ENCODE data around the gene RNF138.
"Not testable (repeated sequence)": the region's sequence is repeated elsewhere in the genome, so short reads cannot be mapped to it uniquely, and the experiment has no call there.

The RNF138 gene

GRCh38 chr18:32152705-32153448 lies 61.2 kb downstream of the RNF138 start:
- no peak for DNase-seq (ENCODE audit: insufficient read length)
- peak; percentile 62 for FAIRE-seq
- no peak for TF ChIP-seq POLR2AphosphoS5 (IDR thresholded peaks at IDR 0.05; ENCODE audit: low read depth, low read length)
- TF ChIP-seq POLR2A (IDR thresholded peaks at IDR 0.05; ENCODE audit: low read depth, low read length), result no peak
- TF ChIP-seq TAF1 (IDR thresholded peaks at IDR 0.05; ENCODE audit: borderline replicate concordance, low read depth, low read length), result no peak

- no peak for TF ChIP-seq POLR2AphosphoS5 (IDR thresholded peaks at IDR 0.05; ENCODE audit: low read depth, low read length)
- TF ChIP-seq POLR2A (IDR thresholded peaks at IDR 0.05; ENCODE audit: low read depth, low read length), result no peak
- TF ChIP-seq TAF1 (IDR thresholded peaks at IDR 0.05; ENCODE audit: borderline replicate concordance, low read depth, low read length), result no peak
- FAIRE-seq (no peak), DNase-seq (ENCODE audit: insufficient read length) (no peak)
These were observed 65.2 kb downstream of the RNF138 start for GRCh38 chr18:32156855-32157254.

GRCh38 chr18:32157580-32157979 lies 65.9 kb downstream of the RNF138 start:
- no peak for TF ChIP-seq TAF1 (IDR thresholded peaks at IDR 0.05; ENCODE audit: borderline replicate concordance, low read depth, low read length)
- no peak for TF ChIP-seq POLR2A (IDR thresholded peaks at IDR 0.05; ENCODE audit: low read depth, low read length)
- no peak for TF ChIP-seq POLR2AphosphoS5 (IDR thresholded peaks at IDR 0.05; ENCODE audit: low read depth, low read length)
- FAIRE-seq (no peak), DNase-seq (ENCODE audit: insufficient read length) (no peak)

- FAIRE-seq (peak; percentile 96), DNase-seq (ENCODE audit: insufficient read length) (peak; percentile 40)
- TF ChIP-seq TAF1 (IDR thresholded peaks at IDR 0.05; ENCODE audit: borderline replicate concordance, low read depth, low read length) (no peak), POLR2A (IDR thresholded peaks at IDR 0.05; ENCODE audit: low read depth, low read length) (no peak), POLR2AphosphoS5 (IDR thresholded peaks at IDR 0.05; ENCODE audit: low read depth, low read length) (no peak)
These were observed 66.5 kb downstream of the RNF138 start for GRCh38 chr18:32158108-32158624.

GRCh38 chr18:32158631-32159030 lies 67.0 kb downstream of the RNF138 start:
- not testable (repeated sequence) for FAIRE-seq; DNase-seq (ENCODE audit: insufficient read length)

- FAIRE-seq, result no peak
- no peak for DNase-seq (ENCODE audit: insufficient read length)
- no peak for TF ChIP-seq TAF1 (IDR thresholded peaks at IDR 0.05; ENCODE audit: borderline replicate concordance, low read depth, low read length)
- no peak for TF ChIP-seq POLR2A (IDR thresholded peaks at IDR 0.05; ENCODE audit: low read depth, low read length)
- no peak for TF ChIP-seq POLR2AphosphoS5 (IDR thresholded peaks at IDR 0.05; ENCODE audit: low read depth, low read length)
These were observed 68.9 kb downstream of the RNF138 start for GRCh38 chr18:32160547-32160946.

GRCh38 chr18:32167980-32168730 lies 76.5 kb downstream of the RNF138 start:
- DNase-seq (ENCODE audit: insufficient read length), result no peak
- TF ChIP-seq POLR2AphosphoS5 (IDR thresholded peaks at IDR 0.05; ENCODE audit: low read depth, low read length) (no peak), TAF1 (IDR thresholded peaks at IDR 0.05; ENCODE audit: borderline replicate concordance, low read depth, low read length) (no peak), POLR2A (IDR thresholded peaks at IDR 0.05; ENCODE audit: low read depth, low read length) (no peak)

GRCh38 chr18:32173654-32174053 lies 82.0 kb downstream of the RNF138 start:
- DNase-seq (ENCODE audit: insufficient read length) (no peak), FAIRE-seq (no peak)
- TF ChIP-seq POLR2A (IDR thresholded peaks at IDR 0.05; ENCODE audit: low read depth, low read length) (no peak), TAF1 (IDR thresholded peaks at IDR 0.05; ENCODE audit: borderline replicate concordance, low read depth, low read length) (no peak), POLR2AphosphoS5 (IDR thresholded peaks at IDR 0.05; ENCODE audit: low read depth, low read length) (no peak)

More at GRCh38 chr18:32167980-32168730, 76.5 kb downstream of the RNF138 start:
- no peak for FAIRE-seq

- no peak for FAIRE-seq
- TF ChIP-seq POLR2AphosphoS5 (IDR thresholded peaks at IDR 0.05; ENCODE audit: low read depth, low read length) (no peak), POLR2A (IDR thresholded peaks at IDR 0.05; ENCODE audit: low read depth, low read length) (no peak), TAF1 (IDR thresholded peaks at IDR 0.05; ENCODE audit: borderline replicate concordance, low read depth, low read length) (no peak)
- no peak for DNase-seq (ENCODE audit: insufficient read length)
These were observed 83.0 kb downstream of the RNF138 start for GRCh38 chr18:32174719-32175118.

GRCh38 chr18:32175265-32175664 lies 83.6 kb downstream of the RNF138 start:
- DNase-seq (ENCODE audit: insufficient read length) (no peak), FAIRE-seq (no peak)
- TF ChIP-seq TAF1 (IDR thresholded peaks at IDR 0.05; ENCODE audit: borderline replicate concordance, low read depth, low read length) (no peak), POLR2A (IDR thresholded peaks at IDR 0.05; ENCODE audit: low read depth, low read length) (no peak), POLR2AphosphoS5 (IDR thresholded peaks at IDR 0.05; ENCODE audit: low read depth, low read length) (no peak)

- FAIRE-seq; DNase-seq (ENCODE audit: insufficient read length): not testable (repeated sequence)
These were observed 85.1 kb downstream of the RNF138 start for GRCh38 chr18:32176745-32177144.

GRCh38 chr18:32177530-32177929 lies 85.9 kb downstream of the RNF138 start:
- TF ChIP-seq POLR2AphosphoS5 (IDR thresholded peaks at IDR 0.05; ENCODE audit: low read depth, low read length) (no peak), TAF1 (IDR thresholded peaks at IDR 0.05; ENCODE audit: borderline replicate concordance, low read depth, low read length) (no peak), POLR2A (IDR thresholded peaks at IDR 0.05; ENCODE audit: low read depth, low read length) (no peak)
- DNase-seq (ENCODE audit: insufficient read length) (no peak), FAIRE-seq (no peak)

Data from GM12892 (cell line).